OCI-LY1 (cell line): ENCODE results near the gene ACMSD.

ENCODE experiments used
- H2AFZ ChIP-seq: fragments of 200-600 bp; sonication (generic), shearing (Covaris generic); 2 replicates; pipeline ENCODE4 v1.6.0; 2014; ENCODE audit warnings: antibody characterized with exemption, mild to moderate bottlenecking, low read length
- H3F3A ChIP-seq: fragments of 200-600 bp; sonication (generic), shearing (Covaris generic); 2 replicates; pipeline ENCODE4 v1.6.0; 2014; ENCODE audit warnings: mild to moderate bottlenecking, antibody characterized with exemption, low read length, moderate library complexity; ENCODE audit not compliant: insufficient read depth
- H3K27ac ChIP-seq: fragments of 200-600 bp; sonication (generic); 2 replicates; pipeline ENCODE4 v1.5.1; 2014; ENCODE audit warnings: low read length, mixed run types, mild to moderate bottlenecking, low read depth; ENCODE audit not compliant: poor library complexity, severe bottlenecking
- H3K27me3 ChIP-seq: fragments of 200-600 bp; sonication (generic); 2 replicates; pipeline ENCODE4 v1.6.0; 2014; ENCODE audit warnings: antibody characterized with exemption, mild to moderate bottlenecking, low read length, moderate library complexity; ENCODE audit not compliant: insufficient read depth
- H3K36me3 ChIP-seq: fragments of 200-600 bp; sonication (generic); 2 replicates; pipeline ENCODE4 v1.6.1; 2014; ENCODE audit warnings: mild to moderate bottlenecking, antibody characterized with exemption, low read length, moderate library complexity, mixed read lengths; ENCODE audit not compliant: insufficient read depth
- H3K4me1 ChIP-seq: fragments of 200-600 bp; sonication (generic); 2 replicates; pipeline ENCODE4 v1.5.1; 2014; ENCODE audit warnings: mild to moderate bottlenecking, low read length, moderate library complexity; ENCODE audit not compliant: insufficient read depth, severe bottlenecking
- H3K4me2 ChIP-seq: fragments of 200-600 bp; sonication (generic), shearing (Covaris generic); 2 replicates; pipeline ENCODE4 v1.6.1; 2014; ENCODE audit warnings: low read length
- H3K4me3 ChIP-seq: fragments of 200-600 bp; sonication (generic); 2 replicates; pipeline ENCODE4 v1.5.1; 2014; ENCODE audit warnings: low read length, low read depth, mild to moderate bottlenecking, mixed read lengths; ENCODE audit not compliant: poor library complexity, severe bottlenecking
- H3K79me2 ChIP-seq: fragments of 200-600 bp; shearing (Covaris generic); 2 replicates; pipeline ENCODE4 v1.6.1; 2016; ENCODE audit warnings: mixed run types, low read length, mixed read lengths; ENCODE audit not compliant: insufficient read depth
- H3K9ac ChIP-seq: fragments of 200-600 bp; sonication (generic), shearing (Covaris generic); 2 replicates; pipeline ENCODE4 v1.6.1; 2014; ENCODE audit warnings: mild to moderate bottlenecking, low read length, mixed read lengths
- H3K9me2 ChIP-seq: fragments of 200-600 bp; sonication (generic), shearing (Covaris generic); 2 replicates; pipeline ENCODE4 v1.6.1; 2014; ENCODE audit warnings: low read depth, mild to moderate bottlenecking, low read length, mixed read lengths
- H3K9me3 ChIP-seq: fragments of 200-600 bp; shearing (Covaris generic); 2 replicates; pipeline ENCODE4 v1.6.1; 2014; ENCODE audit warnings: low read length, mixed read lengths
- H4K20me1 ChIP-seq: fragments of 200-600 bp; sonication (generic), shearing (Covaris generic); 2 replicates; pipeline ENCODE4 v1.6.0; 2016; ENCODE audit warnings: mild to moderate bottlenecking, low read length; ENCODE audit not compliant: insufficient read depth
- CTCF ChIP-seq: fragments of 200-600 bp; sonication (generic), shearing (Covaris generic); IDR thresholded peaks from 2 replicates; pipeline ENCODE4 v1.5.1; 2017; ENCODE audit warnings: mild to moderate bottlenecking, antibody characterized with exemption, low read length, moderate library complexity, mixed read lengths
- EZH2 ChIP-seq: fragments of 200-600 bp; sonication (generic), shearing (Covaris generic); IDR thresholded peaks from 2 replicates; pipeline ENCODE4 v1.8.0; 2017; ENCODE audit warnings: borderline replicate concordance, mixed run types, mild to moderate bottlenecking, antibody characterized with exemption, low read length, moderate library complexity, mixed read lengths

Gene ACMSD

GRCh38 chr2:134934150-134934549 is 95.7 kb downstream of the ACMSD start:
- Histone ChIP-seq H3K4me1 (peaks cover 12% of the 10 kb centered on the region), H2AFZ (no peak overlapping the region), H3K9ac (no peak overlapping the region), H3K36me3 (peaks cover 74% of the 10 kb centered on the region), H3K27me3 (no peaks in the 10 kb centered on the region), H3K9me2 (no peaks in the 10 kb centered on the region), H3K4me2 (no peak overlapping the region), H4K20me1 (peaks cover 5% of the 10 kb centered on the region; the same call in 1 of the 2 replicates), H3K27ac (no peak overlapping the region), H3F3A (no peaks in the 10 kb centered on the region), H3K9me3 (no peaks in the 10 kb centered on the region), H3K79me2 (peaks cover 79% of the 10 kb centered on the region), H3K4me3 (no peak overlapping the region)
- no peak for TF ChIP-seq CTCF

GRCh38 chr2:134934641-134935040 is 96.2 kb downstream of the ACMSD start:
- TF ChIP-seq EZH2: no peak
- Histone ChIP-seq H3K27ac (no peak overlapping the region), H3K36me3 (peaks cover 75% of the 10 kb centered on the region), H3F3A (no peaks in the 10 kb centered on the region), H3K4me1 (peaks cover 12% of the 10 kb centered on the region), H4K20me1 (peaks cover 5% of the 10 kb centered on the region; the same call in 1 of the 2 replicates), H3K9me2 (no peaks in the 10 kb centered on the region), H2AFZ (no peak overlapping the region), H3K4me2 (no peak overlapping the region), H3K79me2 (peaks cover 74% of the 10 kb centered on the region), H3K4me3 (no peak overlapping the region), H3K9ac (no peak overlapping the region), H3K9me3 (no peaks in the 10 kb centered on the region), H3K27me3 (no peaks in the 10 kb centered on the region)

- no peak overlapping the region for H3K27ac ChIP-seq
- no peak overlapping the region for H2AFZ ChIP-seq
- H3K9ac ChIP-seq: no peak overlapping the region
- peaks cover 12% of the 10 kb centered on the region for H3K4me1 ChIP-seq
- peaks cover 5% of the 10 kb centered on the region; the same call in 1 of the 2 replicates for H4K20me1 ChIP-seq
- H3F3A ChIP-seq: 0 out of 2 replicates have a peak, but pooled peaks cover 2% of the 10 kb centered on the region
- no peaks in the 10 kb centered on the region for H3K9me3 ChIP-seq
- no peak overlapping the region for H3K4me2 ChIP-seq
- no peaks in the 10 kb centered on the region for H3K9me2 ChIP-seq
- peaks cover 54% of the 10 kb centered on the region for H3K79me2 ChIP-seq
- no peak for TF ChIP-seq EZH2
- no peak for TF ChIP-seq CTCF
- peaks cover 80% of the 10 kb centered on the region for H3K36me3 ChIP-seq
- no peaks in the 10 kb centered on the region for H3K27me3 ChIP-seq
- H3K4me3 ChIP-seq: no peak overlapping the region
Observed at GRCh38 chr2:134936691-134937090, 98.3 kb downstream of the ACMSD start.

GRCh38 chr2:134943540-134943939 is 105.1 kb downstream of the ACMSD start:
- H3K27me3 ChIP-seq: no peaks in the 10 kb centered on the region
- no peak overlapping the region; the same call in 1 of the 2 replicates for H3K4me2 ChIP-seq
- H3F3A ChIP-seq: 0 out of 2 replicates have a peak, but pooled peaks cover 2% of the 10 kb centered on the region
- no peaks in the 10 kb centered on the region for H3K79me2 ChIP-seq
- H3K4me3 ChIP-seq: no peak overlapping the region
- no peaks in the 10 kb centered on the region for H3K9me3 ChIP-seq
- H2AFZ ChIP-seq: no peak overlapping the region
- no peak overlapping the region for H3K27ac ChIP-seq
- TF ChIP-seq EZH2 (no peak), CTCF (no peak)
- H3K4me1 ChIP-seq: peaks cover 12% of the 10 kb centered on the region
- peaks cover 80% of the 10 kb centered on the region for H3K36me3 ChIP-seq
- H4K20me1 ChIP-seq: no peaks in the 10 kb centered on the region
- H3K9ac ChIP-seq: no peak overlapping the region
- no peaks in the 10 kb centered on the region for H3K9me2 ChIP-seq
